Activated CD8-positive, alpha-beta memory T cell treated with anti-CD3 and anti-CD28 coated beads for 4 hours (primary cell): ENCODE measurements around the gene ERFE.

Source experiments
- DNase-seq, 2 donors: peaks; one replicate each; pipeline ENCODE4 v3.0.0-alpha.2; 2020; ENCODE audit warnings: low read depth in 2 of 2

Gene ERFE

DNA sequence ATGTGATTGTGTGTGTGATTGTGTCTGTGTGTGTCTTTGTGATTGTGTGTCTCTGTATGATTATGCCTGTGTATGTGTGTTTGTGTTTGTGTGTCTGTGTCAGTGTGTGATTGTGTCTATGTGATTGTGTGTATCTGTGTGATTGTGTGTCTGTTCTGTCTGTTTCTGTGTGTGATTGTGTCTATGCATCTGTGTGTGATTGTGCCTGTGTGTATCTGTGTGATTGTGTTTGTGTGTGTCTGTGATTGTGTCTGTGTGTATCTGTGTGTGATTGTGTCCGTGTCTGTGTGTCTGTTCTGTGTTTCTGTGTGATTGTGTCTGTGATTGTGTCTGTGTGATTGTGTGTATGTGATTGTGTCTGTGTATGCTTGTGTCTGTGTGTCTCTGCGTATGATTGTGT lies 32.4 kb upstream of the ERFE start:
- DNase-seq, result no peak

DNA sequence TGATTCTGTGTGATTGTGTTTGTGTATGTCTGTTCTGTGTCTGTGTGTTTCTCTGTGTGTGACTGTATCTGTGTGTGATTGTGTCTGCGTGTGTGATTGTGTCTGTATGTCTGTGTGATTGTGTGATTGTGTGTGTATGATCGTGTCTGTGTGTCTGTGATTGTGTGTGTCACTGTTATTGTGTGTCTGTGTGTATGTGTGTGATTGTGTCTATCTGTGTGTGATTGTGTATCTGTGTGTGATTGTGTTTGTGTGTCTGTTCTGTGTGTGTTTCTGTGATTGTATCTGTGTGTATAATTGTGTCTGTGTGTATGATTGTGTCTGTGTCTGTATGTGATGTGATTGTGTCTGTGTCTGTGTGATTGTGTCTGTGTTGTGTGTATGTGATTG lies 32.0 kb upstream of the ERFE start:
- DNase-seq, result no peak

GRCh38 chr2:238127165-238128060 lies 31.4 kb upstream of the ERFE start:
- DNase-seq, result no peak

- DNase-seq, result no peak
These were observed 30.7 kb upstream of the ERFE start for GRCh38 chr2:238128061-238128440.

DNA sequence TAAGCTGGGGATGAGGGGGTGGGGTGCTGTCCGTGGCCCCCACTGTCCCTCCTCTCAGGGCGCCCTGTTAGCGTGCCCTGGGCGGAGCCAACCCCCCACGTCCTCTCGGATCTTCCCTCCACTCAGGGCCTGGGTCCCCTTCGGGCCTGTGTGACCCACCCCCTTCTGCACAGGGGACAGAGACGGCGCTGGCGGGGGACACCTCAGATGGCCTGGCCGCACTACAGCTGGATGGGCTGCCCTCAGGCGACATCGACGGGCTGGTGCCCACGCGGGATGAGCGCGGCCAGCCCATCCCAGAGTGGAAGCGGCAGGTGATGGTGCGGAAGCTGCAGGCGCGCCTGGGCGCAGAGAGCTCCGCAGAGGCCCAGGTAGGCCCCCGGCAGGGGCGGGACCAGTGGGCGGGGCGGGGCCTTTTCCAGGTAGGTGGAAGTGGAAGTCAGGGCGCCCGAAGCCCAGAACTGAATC lies 30.2 kb upstream of the ERFE start:
- DNase-seq, result no peak

DNA sequence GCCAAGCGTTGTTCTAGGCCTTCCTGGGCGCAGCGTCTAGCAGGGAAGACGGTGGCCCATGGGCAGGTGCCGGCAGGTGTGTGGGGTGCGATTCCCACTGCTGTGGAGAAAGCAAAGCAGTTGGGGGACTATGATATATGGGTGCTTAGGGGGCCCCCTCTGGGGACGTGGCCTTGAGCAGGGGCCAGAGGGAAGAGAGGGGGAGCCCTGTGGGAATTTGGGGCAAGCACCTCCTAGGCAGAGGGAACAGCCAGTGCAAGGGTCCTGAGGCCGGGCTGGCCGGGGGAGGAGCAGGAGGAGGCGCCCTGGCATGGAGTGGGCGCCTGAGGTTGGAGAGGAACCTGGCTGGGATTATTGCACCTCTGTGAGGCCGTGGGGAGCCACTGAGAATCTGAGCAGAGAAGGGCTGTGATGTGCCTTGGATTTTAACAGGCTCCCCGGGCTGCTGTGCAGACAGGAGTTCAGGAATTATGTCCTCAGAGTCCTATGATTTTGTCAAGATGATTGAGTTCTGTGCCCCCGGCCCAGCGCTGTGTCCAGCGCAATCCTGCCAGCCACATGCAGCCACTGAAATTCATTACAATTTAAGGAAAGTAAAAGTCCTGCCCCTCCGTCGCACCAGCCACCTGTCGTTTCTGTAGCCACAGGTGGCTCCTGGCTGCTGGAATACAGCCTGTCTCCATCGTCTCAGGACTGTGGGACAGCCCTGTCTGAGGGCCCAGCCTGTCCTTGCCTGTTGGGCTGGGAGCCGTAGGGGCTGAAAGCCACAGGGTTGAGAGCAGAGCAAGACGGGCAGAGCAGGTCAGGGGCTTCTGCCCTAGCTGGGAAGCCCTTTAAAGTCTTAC lies 29.4 kb upstream of the ERFE start:
- DNase-seq, result no peak

GRCh38 chr2:238130111-238130695 lies 28.6 kb upstream of the ERFE start:
- DNase-seq, result no peak

GRCh38 chr2:238130696-238131628 lies 27.8 kb upstream of the ERFE start:
- DNase-seq, result no peak

GRCh38 chr2:238131761-238132462 lies 26.9 kb upstream of the ERFE start:
- no peak for DNase-seq

DNA sequence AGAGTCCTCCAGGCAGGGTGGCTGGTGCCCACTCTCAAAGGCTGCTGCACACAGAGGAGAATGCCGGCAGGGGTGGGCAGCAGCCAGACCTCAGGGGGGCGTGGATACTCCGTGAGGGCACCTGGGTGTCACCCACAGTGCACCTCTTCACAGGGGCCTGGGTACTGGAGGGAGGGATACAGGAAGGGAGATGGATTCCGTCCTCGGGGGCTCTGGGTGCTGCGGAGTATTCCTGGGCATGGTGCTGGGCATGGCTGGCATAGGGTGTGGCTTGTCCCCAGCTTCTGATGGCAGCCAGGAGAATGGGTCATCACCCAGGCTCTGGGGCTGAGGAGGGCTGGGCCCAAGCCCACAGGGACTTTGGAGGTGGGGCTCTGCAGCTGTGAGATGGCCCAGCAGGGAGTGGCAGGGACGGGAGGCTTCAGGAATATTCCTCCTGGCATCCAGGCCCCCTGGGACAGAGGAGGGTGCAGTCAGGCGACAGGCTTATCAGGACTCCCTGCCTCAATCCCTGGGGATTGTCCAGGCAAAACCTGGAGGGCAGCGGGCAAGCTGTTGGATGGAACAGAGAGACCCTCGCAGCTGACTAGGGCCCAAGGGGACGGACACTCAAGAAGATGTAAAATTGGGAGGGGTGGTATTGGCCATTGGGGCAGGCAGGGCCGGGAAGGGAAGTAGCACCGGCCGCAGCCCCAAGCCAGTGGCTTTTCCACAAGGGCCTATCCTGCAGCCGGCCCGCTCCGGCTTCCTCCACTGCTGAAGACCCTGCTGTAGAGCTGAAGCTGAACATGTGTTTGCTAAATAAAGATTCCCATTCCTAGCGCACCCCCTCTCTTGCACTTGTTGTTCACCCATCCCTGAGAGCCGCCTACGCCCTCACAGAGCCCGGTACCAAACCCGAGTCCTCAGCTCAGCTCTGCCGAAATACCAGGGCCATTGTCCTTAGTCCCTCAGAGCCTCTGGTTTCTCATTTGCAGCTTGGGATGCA lies 26.0 kb upstream of the ERFE start:
- DNase-seq, result no peak

DNA sequence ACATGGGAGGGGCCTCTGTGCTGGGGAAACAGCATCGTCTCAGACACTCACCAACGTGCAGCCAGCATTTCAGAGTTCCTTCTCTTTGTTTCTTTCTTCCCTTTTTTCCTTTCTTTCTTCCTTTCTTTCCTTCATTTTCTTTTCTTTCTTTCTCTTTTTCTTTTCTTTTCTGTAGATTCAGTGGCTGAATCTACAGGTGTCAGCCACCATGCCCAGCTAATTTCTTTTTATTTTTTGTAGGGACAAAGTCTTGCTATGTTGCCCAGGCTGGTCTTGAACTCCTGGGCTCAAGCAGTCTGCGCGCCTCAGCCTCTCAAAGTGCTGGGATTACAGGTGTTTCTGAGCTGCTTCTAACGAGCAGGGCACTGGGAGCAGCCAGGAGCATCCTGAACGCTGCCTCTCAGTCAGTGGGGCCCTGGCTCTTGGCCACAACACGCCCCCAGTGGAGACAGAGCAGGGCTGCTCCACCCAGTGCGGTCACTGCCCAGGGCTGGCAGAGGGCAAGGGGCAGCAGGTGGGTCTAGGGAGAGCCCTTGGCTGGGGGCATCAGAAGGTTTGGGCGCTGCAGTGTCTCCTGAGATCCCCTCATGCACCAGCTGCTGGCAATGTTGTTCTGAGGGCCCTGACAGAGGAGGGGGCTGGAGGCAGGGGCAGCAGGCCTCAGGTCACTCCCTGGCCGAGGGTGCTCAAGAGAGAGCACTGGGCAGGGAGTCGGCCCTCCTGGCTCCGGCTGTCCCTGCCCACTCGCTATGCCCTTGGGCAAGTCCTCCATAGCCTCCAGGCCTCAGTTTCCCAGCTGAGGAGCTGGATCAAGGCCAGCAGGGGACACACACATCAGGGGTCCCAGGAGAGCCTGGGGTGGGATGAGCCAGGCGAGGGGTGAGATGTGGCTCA lies 25.0 kb upstream of the ERFE start:
- DNase-seq, result no peak

DNA sequence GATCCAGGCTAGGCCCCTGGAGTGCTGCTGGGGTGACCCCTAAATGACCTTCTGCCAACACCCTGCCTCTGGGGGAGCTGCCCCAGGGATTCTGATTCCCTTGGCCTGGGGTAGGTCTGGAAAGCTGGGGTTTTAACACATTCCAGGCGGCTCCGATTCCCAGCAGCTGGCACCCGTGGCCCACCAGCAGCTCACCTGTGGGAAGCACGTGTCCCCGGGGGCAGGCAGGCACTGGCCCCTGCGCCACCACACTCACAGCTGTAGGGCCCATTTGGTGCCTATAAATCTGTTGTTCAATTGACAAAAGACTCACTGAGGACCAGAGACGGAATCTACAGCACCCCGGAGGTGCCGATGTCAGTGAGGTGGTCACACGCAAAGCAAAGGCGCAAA lies 24.4 kb upstream of the ERFE start:
- no peak for DNase-seq

DNA sequence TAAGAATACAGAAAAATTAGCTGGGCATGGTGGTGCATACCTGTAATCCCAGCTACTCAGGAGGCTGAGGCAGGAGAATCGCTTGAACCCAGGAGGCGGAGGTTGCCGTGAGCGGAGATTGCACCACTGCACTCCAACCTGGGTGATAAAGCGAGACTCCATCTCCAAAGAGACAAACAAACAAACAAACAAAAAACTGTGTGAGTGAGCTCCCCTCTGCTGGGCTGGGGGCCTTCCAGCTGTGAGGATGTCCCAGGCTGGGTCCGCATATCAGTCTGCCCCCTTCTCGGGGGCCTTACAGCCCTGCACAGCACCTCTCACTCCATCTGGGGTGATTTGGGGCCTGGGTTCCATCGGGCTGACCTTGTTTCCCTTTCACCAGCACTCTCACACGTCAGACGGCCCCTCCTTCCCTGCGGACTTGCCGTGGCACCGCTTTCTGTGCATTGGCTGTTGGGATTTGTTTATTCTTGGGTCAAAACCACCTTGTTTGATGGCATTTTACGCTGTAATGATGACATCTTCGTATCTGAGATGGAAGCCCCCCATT lies 23.1 kb upstream of the ERFE start:
- no peak for DNase-seq

- DNase-seq, result no peak
These were observed 21.8 kb upstream of the ERFE start for GRCh38 chr2:238136820-238137537.

GRCh38 chr2:238137885-238138284 lies 20.9 kb upstream of the ERFE start:
- no peak for DNase-seq

DNA sequence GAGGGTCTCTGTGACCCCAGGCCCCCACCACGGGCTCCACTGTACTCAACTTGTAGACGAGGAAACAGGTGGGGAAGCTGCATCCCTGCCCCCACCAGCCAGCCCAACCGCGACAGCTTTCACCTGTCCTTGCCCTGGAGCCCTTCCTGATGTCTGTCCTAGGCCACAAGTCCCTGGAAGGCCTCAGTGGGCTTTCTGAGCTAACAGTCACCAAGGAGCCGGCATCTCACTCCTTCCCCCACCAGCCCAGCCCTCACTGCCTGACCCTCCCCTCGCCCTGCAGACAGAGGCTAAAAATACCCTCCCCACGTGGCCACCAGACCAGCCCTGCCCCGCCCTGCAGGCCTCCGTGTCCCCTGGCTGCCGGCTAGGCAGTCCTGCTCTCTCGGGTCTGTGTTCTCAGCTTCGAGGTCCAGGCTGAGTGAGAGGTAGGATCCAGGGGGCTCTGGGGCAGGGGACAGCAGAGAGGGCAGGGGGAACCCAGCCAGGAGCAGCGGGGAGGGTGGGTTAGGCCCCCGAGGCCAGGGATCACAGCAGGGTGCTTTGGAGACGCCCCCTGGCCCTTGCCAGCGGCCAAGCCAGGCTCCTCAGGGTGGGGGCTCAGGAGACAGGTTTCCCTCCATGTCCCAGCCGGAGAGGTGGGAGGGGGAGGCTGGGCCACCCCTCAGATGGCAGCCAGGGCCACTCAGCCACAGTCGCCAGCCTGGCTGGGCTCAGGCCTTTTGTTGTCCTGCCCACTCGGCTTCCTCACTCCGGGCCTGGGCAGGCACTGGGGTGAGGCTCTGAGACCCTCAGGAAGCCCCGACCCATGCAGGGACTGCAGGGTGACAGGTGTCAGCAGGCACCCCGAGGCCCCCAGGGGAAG lies 20.2 kb upstream of the ERFE start, which contains the start of gene KLHL30:
KLHL30 (plus strand) TSS at position 338 of the 865 bp plus-strand sequence. CDS start 2,087 bp downstream, outside the sequence.
- DNase-seq, result no peak
